Neuronal stem cell (in vitro differentiated cells): ENCODE results near the gene HRH3.

ENCODE experiments used
- DNase-seq: peaks from one replicate; pipeline ENCODE4 v3.0.0-alpha.2; 2013; ENCODE audit warnings: low spot score
- H2AFZ ChIP-seq: one replicate; pipeline ENCODE4 v1.6.1; 2013; ENCODE audit warnings: mild to moderate bottlenecking, low read length, inconsistent platforms
- H2AK5ac ChIP-seq: 2 replicates; pipeline ENCODE4 v1.6.1; 2013; ENCODE audit warnings: low read depth, mild to moderate bottlenecking, inconsistent platforms, low read length, moderate library complexity, mixed read lengths
- H2BK120ac ChIP-seq: 2 replicates; pipeline ENCODE4 v1.6.1; 2013; ENCODE audit warnings: low read depth, mild to moderate bottlenecking, inconsistent platforms, low read length, moderate library complexity, mixed read lengths
- H2BK12ac ChIP-seq: one replicate; pipeline ENCODE4 v1.6.1; 2013; ENCODE audit warnings: low read length, inconsistent platforms
- H2BK15ac ChIP-seq: 2 replicates; pipeline ENCODE4 v1.6.1; 2013; ENCODE audit warnings: mild to moderate bottlenecking, low read length, inconsistent platforms, mixed read lengths
- H2BK5ac ChIP-seq: one replicate; pipeline ENCODE4 v1.6.1; 2013; ENCODE audit warnings: inconsistent platforms, mild to moderate bottlenecking, low read length, moderate library complexity
- H3K14ac ChIP-seq: one replicate; pipeline ENCODE4 v1.6.1; 2013; ENCODE audit warnings: low read length, inconsistent platforms
- H3K18ac ChIP-seq: 2 replicates; pipeline ENCODE4 v1.6.1; 2013; ENCODE audit warnings: low read length, inconsistent platforms
- H3K23ac ChIP-seq: 2 replicates; pipeline ENCODE4 v1.6.1; 2013; ENCODE audit warnings: low read depth, mild to moderate bottlenecking, mixed read lengths, low read length, inconsistent platforms; ENCODE audit not compliant: poor library complexity
- H3K27ac ChIP-seq: replicated peaks from 3 replicates; pipeline ENCODE4 v1.5.1; 2013; ENCODE audit warnings: low read length, inconsistent platforms
- H3K27me3 ChIP-seq, 3 experiments: 2 replicates each; pipeline ENCODE4 v1.6.1; 2013; ENCODE audit warnings: low read length in 3 of 3, mild to moderate bottlenecking in 2 of 3, inconsistent platforms in 1 of 3, low read depth in 1 of 3, mixed read lengths in 1 of 3, moderate library complexity in 1 of 3; ENCODE audit not compliant: control insufficient read depth in 3 of 3, insufficient read depth in 3 of 3
- H3K36me3 ChIP-seq, 2 donors: replicated peaks in 1 of 2; 2 replicates each; pipeline ENCODE4 v1.6.1; 2013; ENCODE audit warnings: low read length in 2 of 2; ENCODE audit not compliant: control insufficient read depth in 2 of 2, insufficient read depth in 2 of 2
- H3K4ac ChIP-seq: 2 replicates; pipeline ENCODE4 v1.6.1; 2013; ENCODE audit warnings: inconsistent platforms, mild to moderate bottlenecking, low read length, moderate library complexity
- H3K4me1 ChIP-seq, 2 donors: 1 replicate in 1 of 2; 2 replicates in 1 of 2; pipeline ENCODE4 v1.6.1; 2013; ENCODE audit warnings: low read length in 2 of 2, low read depth in 1 of 2; ENCODE audit not compliant: control insufficient read depth in 2 of 2, insufficient read depth in 1 of 2
- H3K4me2 ChIP-seq: one replicate; pipeline ENCODE4 v1.6.1; 2013; ENCODE audit warnings: mild to moderate bottlenecking, low read length, inconsistent platforms; ENCODE audit not compliant: insufficient read depth, poor library complexity, severe bottlenecking
- H3K4me3 ChIP-seq, 2 donors: 2 replicates each; pipeline ENCODE4 v1.5.1; 2013; ENCODE audit warnings: low read length in 2 of 2, mild to moderate bottlenecking in 2 of 2, inconsistent platforms in 1 of 2, moderate library complexity in 1 of 2
- H3K79me1 ChIP-seq: one replicate; pipeline ENCODE4 v1.6.1; 2013; ENCODE audit warnings: low read depth, mild to moderate bottlenecking, inconsistent platforms, low read length, moderate library complexity
- H3K9ac ChIP-seq: one replicate; pipeline ENCODE4 v1.6.1; 2013; ENCODE audit warnings: mild to moderate bottlenecking, low read depth, low read length, inconsistent platforms; ENCODE audit not compliant: poor library complexity
- H3K9me3 ChIP-seq, 2 donors: replicated peaks in 1 of 2; 2 replicates each; pipeline versions ENCODE3 to v1.6.1; 2013; ENCODE audit warnings: low read length in 2 of 2, mild to moderate bottlenecking in 2 of 2, inconsistent platforms in 1 of 2, low read depth in 1 of 2, mixed read lengths in 1 of 2, moderate library complexity in 1 of 2; ENCODE audit not compliant: control insufficient read depth in 2 of 2, insufficient read depth in 1 of 2
- H4K8ac ChIP-seq: one replicate; pipeline ENCODE4 v1.6.1; 2013; ENCODE audit warnings: low read depth, mild to moderate bottlenecking, inconsistent platforms, low read length, moderate library complexity
- H4K91ac ChIP-seq: one replicate; pipeline ENCODE4 v1.6.1; 2013; ENCODE audit warnings: low read length, low read depth, mild to moderate bottlenecking, inconsistent platforms; ENCODE audit not compliant: poor library complexity
- WGBS, 2 donors: extraction: QIAGEN DNeasy Blood & Tissue Kit; methylation state at CpG; one replicate each; pipeline ENCODE4 v1.1.7; 2013; ENCODE audit warnings: missing lambda C conversion rate in 2 of 2, mixed read lengths in 1 of 2; ENCODE audit not compliant: insufficient read length in 2 of 2, insufficient replicate concordance in 1 of 2; ENCODE audit errors: extremely low coverage in 2 of 2; 5-methylcytosine and 5-hydroxymethylcytosine counted together

Gene HRH3

GRCh38 chr20:62244644-62245108 is 24.6 kb upstream of the HRH3 start:
- Histone ChIP-seq H3K14ac (no peak overlapping the region), H3K79me1 (peaks cover 32% of the 10 kb centered on the region), H3K36me3 (peaks cover 6 to 40% of the 10 kb centered on the region in 2 donors), H3K18ac (no peak overlapping the region), H3K4me1 (no peaks in the 10 kb centered on the region), H3K4me2 (no peak overlapping the region), H2AFZ (no peak overlapping the region), H2AK5ac (no peak overlapping the region), H3K9me3 (no peaks in the 10 kb centered on the region), H2BK15ac (no peak overlapping the region), H3K9ac (no peak overlapping the region), H3K27me3 (no peaks in the 10 kb centered on the region), H3K23ac (no peak overlapping the region), H4K8ac (no peak overlapping the region), H3K27ac (no peak overlapping the region), H2BK12ac (no peak overlapping the region), H2BK120ac (no peak overlapping the region), H2BK5ac (no peak overlapping the region), H4K91ac (no peak overlapping the region), H3K4ac (no peak overlapping the region), H3K4me3 (no peak overlapping the region)
- no peak for DNase-seq
- WGBS, 2 donors = no CpG with 5 or more reads among the region's 17 CpGs

GRCh38 chr20:62243906-62244515 is 23.9 kb upstream of the HRH3 start:
- Histone ChIP-seq H2AK5ac (no peak overlapping the region), H2BK12ac (no peak overlapping the region), H2BK5ac (no peak overlapping the region), H2BK15ac (no peak overlapping the region), H3K4me2 (no peak overlapping the region), H2BK120ac (no peak overlapping the region), H3K27me3 (no peaks in the 10 kb centered on the region), H3K9ac (no peak overlapping the region), H3K79me1 (peaks cover 36% of the 10 kb centered on the region), H3K18ac (no peak overlapping the region), H3K4me1 (peaks cover 4 to 5% of the 10 kb centered on the region in 2 donors), H3K23ac (no peak overlapping the region), H4K91ac (no peak overlapping the region), H2AFZ (no peak overlapping the region), H3K4ac (no peak overlapping the region), H3K4me3 (no peak overlapping the region), H4K8ac (no peak overlapping the region), H3K9me3 (no peaks in the 10 kb centered on the region), H3K27ac (no peak overlapping the region), H3K14ac (no peak overlapping the region), H3K36me3 (peaks cover 6 to 40% of the 10 kb centered on the region in 2 donors)
- WGBS, 2 donors = no CpG with 5 or more reads among the region's 21 CpGs
- DNase-seq = no peak

GRCh38 chr20:62243106-62243505 is 23.0 kb upstream of the HRH3 start:
- Histone ChIP-seq H4K91ac (no peak overlapping the region), H3K4me3 (no peak overlapping the region), H3K18ac (no peak overlapping the region), H2AFZ (no peak overlapping the region), H3K79me1 (peaks cover 36% of the 10 kb centered on the region), H3K14ac (no peak overlapping the region), H3K9ac (peak overlapping the region; percentile 56), H2AK5ac (no peak overlapping the region), H2BK15ac (no peak overlapping the region), H3K4ac (no peak overlapping the region), H3K4me2 (no peak overlapping the region), H3K9me3 (no peaks in the 10 kb centered on the region), H2BK120ac (no peak overlapping the region), H4K8ac (no peak overlapping the region), H3K27me3 (no peaks in the 10 kb centered on the region), H3K36me3 (peaks cover 6 to 40% of the 10 kb centered on the region in 2 donors), H3K4me1 (peaks cover 4 to 5% of the 10 kb centered on the region in 2 donors), H2BK5ac (no peak overlapping the region), H2BK12ac (no peak overlapping the region), H3K23ac (no peak overlapping the region), H3K27ac (no peak overlapping the region)
- no CpG with 5 or more reads among the region's 22 CpGs for WGBS, 2 donors
- DNase-seq = no peak

GRCh38 chr20:62242176-62242575 is 22.1 kb upstream of the HRH3 start:
- no peak overlapping the region for H3K27ac ChIP-seq
- no CpG with 5 or more reads among the region's 6 CpGs for WGBS, 2 donors
- no peak for DNase-seq
- no peak overlapping the region for H3K18ac ChIP-seq
- H2BK15ac ChIP-seq = no peak overlapping the region
- no peak overlapping the region for H3K4me3 ChIP-seq
- H3K23ac ChIP-seq = no peak overlapping the region
- H2BK5ac ChIP-seq = no peak overlapping the region
- peaks cover 34% of the 10 kb centered on the region for H3K79me1 ChIP-seq
- no peak overlapping the region for H2AK5ac ChIP-seq
- H3K36me3 ChIP-seq = peaks cover 6 to 40% of the 10 kb centered on the region in 2 donors
- H3K14ac ChIP-seq = no peak overlapping the region
- H3K4ac ChIP-seq = no peak overlapping the region
- no peak overlapping the region for H3K4me2 ChIP-seq
- H2BK12ac ChIP-seq = no peak overlapping the region
- H3K9me3 ChIP-seq = no peaks in the 10 kb centered on the region
- no peak overlapping the region for H2BK120ac ChIP-seq
- no peak overlapping the region for H3K9ac ChIP-seq
- H2AFZ ChIP-seq = no peak overlapping the region
- H3K27me3 ChIP-seq = no peaks in the 10 kb centered on the region
- H3K4me1 ChIP-seq = peaks cover 12 to 13% of the 10 kb centered on the region in 2 donors
- H4K91ac ChIP-seq = no peak overlapping the region
- H4K8ac ChIP-seq = no peak overlapping the region
